Measurements from ENCODE around the gene PCARE. TPM values are rescaled to one million over a fixed set of nuclear protein-coding genes. Genes with fewer than 3 reads are reported as not detected.

The PCARE gene
- total and polyA plus RNA-seq, 2 experiments from 2014 or later: not detected

DNA sequence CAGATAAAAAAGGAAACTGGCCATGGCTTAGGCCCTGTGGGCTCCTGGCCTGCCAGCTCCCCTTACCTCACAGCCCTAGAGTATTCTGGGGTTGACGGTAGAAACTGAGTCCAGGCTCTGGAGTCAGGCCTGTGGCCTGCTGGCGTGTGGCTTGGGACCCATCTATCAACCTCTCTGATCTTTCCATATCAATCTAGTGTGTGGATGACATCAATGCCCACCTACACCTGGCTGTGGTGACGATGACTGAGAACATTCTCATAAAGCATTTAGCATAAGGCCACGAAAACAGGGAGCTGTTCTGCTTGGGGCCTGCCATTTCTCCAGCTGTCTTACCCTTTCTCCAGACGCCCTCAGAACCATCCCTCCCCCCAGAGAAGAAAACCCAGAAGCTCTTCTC lies 17.9 kb downstream of the PCARE start:
- H4K20me1 ChIP-seq (ENCODE audit: insufficient read depth): no peaks in the 10 kb centered on the region
- in situ Hi-C loops (cut with MboI): no loop called here
- 73 to 74% methylated on average over 5 of the region's 5 CpGs for WGBS, 2 experiments (ENCODE audit: low coverage in 1 of 2, low lambda C conversion rate in 2 of 2, missing lambda C conversion rate in 2 of 2)

DNA sequence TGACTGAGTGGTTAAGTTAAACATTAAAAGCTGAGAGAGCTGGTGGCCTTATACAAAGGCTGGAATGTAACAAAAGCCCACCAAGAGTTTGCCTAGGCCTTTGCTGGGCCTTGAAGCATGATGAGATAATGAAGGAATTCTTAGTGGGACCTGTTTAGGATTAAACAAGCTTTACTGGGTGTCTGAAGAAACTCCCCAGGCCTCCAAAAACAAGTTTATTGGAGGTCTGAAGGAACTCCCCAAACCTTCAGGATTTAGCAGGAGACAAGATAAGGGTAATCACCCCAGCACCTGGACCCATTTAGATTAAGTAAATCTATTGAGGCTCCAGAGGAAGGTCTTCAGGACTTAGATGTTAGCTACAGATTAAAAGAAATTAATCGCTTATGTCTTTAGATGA lies 18.7 kb downstream of the PCARE start:
- Histone ChIP-seq H3K9ac (no peak overlapping the region), H3K36me3 (ENCODE audit: low read depth) (no peaks in the 10 kb centered on the region), H2AFZ (no peak overlapping the region), H3K4me3 (no peak overlapping the region), H3K4me2 (ENCODE audit: unreplicated experiment) (no peak overlapping the region), H3K4me1 (ENCODE audit: insufficient read depth) (peaks cover 7% of the 10 kb centered on the region; the same call in 1 of the 2 replicates), H3F3A (ENCODE audit: insufficient read depth) (no peaks in the 10 kb centered on the region), H3K9me3 (ENCODE audit: low read depth) (no peaks in the 10 kb centered on the region), H4K20me1 (ENCODE audit: insufficient read depth) (no peaks in the 10 kb centered on the region), H3K27ac (no peak overlapping the region), H3K27me3 (replicated peaks; ENCODE audit: insufficient read depth) (no peaks in the 10 kb centered on the region; the same call in 1 of the 2 replicates), H3K79me2 (ENCODE audit: insufficient read depth) (no peaks in the 10 kb centered on the region), H3K9me2 (ENCODE audit: insufficient read depth) (no peaks in the 10 kb centered on the region)
- in situ Hi-C loops (cut with MboI): no loop called here
- no peak for TF ChIP-seq EZH2 (IDR thresholded peaks at IDR 0.05; ENCODE audit: insufficient read depth, poor library complexity, severe bottlenecking)
- DNase-seq: no peak
- 100% methylated on average over 1 of the region's 1 CpG for WGBS, 2 experiments (ENCODE audit: low coverage in 1 of 2, low lambda C conversion rate in 2 of 2, missing lambda C conversion rate in 2 of 2)

More for the DNA sequence above, 17.9 kb downstream of the PCARE start:
- Histone ChIP-seq H3F3A (ENCODE audit: insufficient read depth) (no peaks in the 10 kb centered on the region), H3K79me2 (ENCODE audit: insufficient read depth) (no peaks in the 10 kb centered on the region), H3K36me3 (ENCODE audit: low read depth) (no peaks in the 10 kb centered on the region), H3K9me3 (ENCODE audit: low read depth) (no peaks in the 10 kb centered on the region), H3K4me3 (no peak overlapping the region), H3K27me3 (replicated peaks; ENCODE audit: insufficient read depth) (no peaks in the 10 kb centered on the region; the same call in 1 of the 2 replicates), H3K9ac (no peak overlapping the region), H3K9me2 (ENCODE audit: insufficient read depth) (no peaks in the 10 kb centered on the region), H3K4me2 (ENCODE audit: unreplicated experiment) (no peak overlapping the region), H3K27ac (no peak overlapping the region), H3K4me1 (ENCODE audit: insufficient read depth) (peaks cover 7% of the 10 kb centered on the region; the same call in 1 of the 2 replicates), H2AFZ (no peak overlapping the region)
- DNase-seq: no peak
- TF ChIP-seq EZH2 (IDR thresholded peaks at IDR 0.05; ENCODE audit: insufficient read depth, poor library complexity, severe bottlenecking) (no peak), EZH2phosphoT487 (IDR thresholded peaks at IDR 0.05; ENCODE audit: insufficient read depth, low read depth) (no peak)

DNA sequence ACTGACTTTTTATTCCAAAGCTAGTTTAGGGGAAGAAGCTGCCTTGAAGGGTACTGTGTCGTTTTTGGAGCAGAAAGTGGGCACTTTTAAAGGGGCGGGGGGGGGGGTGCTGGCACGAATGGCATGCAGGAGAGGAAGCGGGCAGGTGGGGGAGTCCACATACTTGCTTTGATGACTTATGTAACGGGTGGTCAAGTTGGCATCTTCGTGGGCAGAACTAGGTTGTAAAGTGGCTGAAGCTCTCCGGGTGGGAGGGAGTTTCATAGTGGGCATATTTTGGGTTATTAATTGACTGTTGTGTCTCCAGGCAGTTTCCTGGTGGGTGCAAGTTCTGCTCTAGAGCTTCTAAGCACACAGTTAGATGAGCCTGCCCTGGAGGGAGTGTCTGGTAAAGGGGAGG lies 19.9 kb downstream of the PCARE start:
- no peaks in the 10 kb centered on the region for H3K36me3 ChIP-seq (ENCODE audit: low read depth)
- H3K4me2 ChIP-seq (ENCODE audit: unreplicated experiment): no peak overlapping the region
- no peaks in the 10 kb centered on the region; the same call in 1 of the 2 replicates for H3K27me3 ChIP-seq (replicated peaks; ENCODE audit: insufficient read depth)
- H3K27ac ChIP-seq: no peak overlapping the region
- no peaks in the 10 kb centered on the region for H3K79me2 ChIP-seq (ENCODE audit: insufficient read depth)
- no peak for TF ChIP-seq EZH2 (IDR thresholded peaks at IDR 0.05; ENCODE audit: insufficient read depth, poor library complexity, severe bottlenecking)
- no peak for TF ChIP-seq EZH2phosphoT487 (IDR thresholded peaks at IDR 0.05; ENCODE audit: insufficient read depth, low read depth)
- H3K9me3 ChIP-seq (ENCODE audit: low read depth): no peaks in the 10 kb centered on the region
- no peak overlapping the region for H3K9ac ChIP-seq
- H3K4me1 ChIP-seq (ENCODE audit: insufficient read depth): peaks cover 7% of the 10 kb centered on the region; the same call in 1 of the 2 replicates
- H3F3A ChIP-seq (ENCODE audit: insufficient read depth): no peaks in the 10 kb centered on the region
- H3K4me3 ChIP-seq: no peak overlapping the region
- H3K9me2 ChIP-seq (ENCODE audit: insufficient read depth): no peaks in the 10 kb centered on the region
- WGBS, 2 experiments (ENCODE audit: low coverage in 1 of 2, low lambda C conversion rate in 2 of 2, missing lambda C conversion rate in 2 of 2): 59 to 62% methylated on average over 6 to 7 of the region's 7 CpGs
- in situ Hi-C loops (cut with MboI): no loop called here
- no peak overlapping the region for H2AFZ ChIP-seq
- no peaks in the 10 kb centered on the region for H4K20me1 ChIP-seq (ENCODE audit: insufficient read depth)
- DNase-seq: no peak

GRCh38 chr2:29053670-29054400 lies 20.5 kb downstream of the PCARE start:
- Histone ChIP-seq H3K9me2 (ENCODE audit: insufficient read depth) (no peaks in the 10 kb centered on the region), H2AFZ (peak overlapping the region; percentile 75), H4K20me1 (ENCODE audit: insufficient read depth) (no peaks in the 10 kb centered on the region), H3K27me3 (replicated peaks; ENCODE audit: insufficient read depth) (no peaks in the 10 kb centered on the region), H3K4me3 (no peak overlapping the region), H3K4me2 (ENCODE audit: unreplicated experiment) (no peak overlapping the region), H3K79me2 (ENCODE audit: insufficient read depth) (no peaks in the 10 kb centered on the region), H3K27ac (no peak overlapping the region), H3K9ac (no peak overlapping the region), H3F3A (ENCODE audit: insufficient read depth) (no peaks in the 10 kb centered on the region), H3K4me1 (ENCODE audit: insufficient read depth) (peaks cover 7% of the 10 kb centered on the region; the same call in 1 of the 2 replicates), H3K9me3 (ENCODE audit: low read depth) (no peaks in the 10 kb centered on the region), H3K36me3 (ENCODE audit: low read depth) (no peaks in the 10 kb centered on the region)
- peak; percentile 40 for DNase-seq
- in situ Hi-C loops (cut with MboI): no loop called here
- WGBS, 2 experiments (ENCODE audit: low coverage in 1 of 2, low lambda C conversion rate in 2 of 2, missing lambda C conversion rate in 2 of 2): 32 to 40% methylated on average over 5 of the region's 5 CpGs
- TF ChIP-seq EZH2phosphoT487 (IDR thresholded peaks at IDR 0.05; ENCODE audit: insufficient read depth, low read depth) (no peak), EZH2 (IDR thresholded peaks at IDR 0.05; ENCODE audit: insufficient read depth, poor library complexity, severe bottlenecking) (no peak)

All from GM23248 (cell line).